B cell (primary cell): ENCODE results near the gene TRERF1. TPM values are rescaled to one million over a fixed set of nuclear protein-coding genes. Genes with fewer than 3 reads are reported as not detected.

Experiments
- ATAC-seq: fragments of 200-7000 bp; cut with Tn5 transposase; one replicate; pipeline ENCODE4 v1.10.0; 2021; ENCODE audit warnings: low read depth, mild to moderate bottlenecking, moderate number of reproducible peaks, moderate library complexity
- CTCF ChIA-PET: fragments of 350-600 bp; sonication (Branson Sonifier 250); formaldehyde crosslinking; loops from one replicate; lab custom pipeline; 2021; ENCODE audit warnings: antibody characterized with exemption, inconsistent platforms; lab: Charles Lee
- POLR2A ChIA-PET: fragments of 350-600 bp; sonication (Branson Sonifier 250); formaldehyde crosslinking; loops from one replicate; lab custom pipeline; 2021; ENCODE audit warnings: antibody characterized with exemption; lab: Charles Lee
- DNase-seq: peaks from one replicate; pipeline ENCODE4 v3.0.0; 2013
- H2AFZ ChIP-seq: 2 replicates; pipeline ENCODE4 v1.6.1; 2012; ENCODE audit warnings: mild to moderate bottlenecking, low read depth, low read length; ENCODE audit not compliant: insufficient read depth, poor library complexity, severe bottlenecking
- H3K27ac ChIP-seq, 2 donors: 1 replicate in 1 of 2; 2 replicates in 1 of 2; pipeline ENCODE4 v1.5.1; 2012 to 2013; ENCODE audit warnings: low read length in 2 of 2, mild to moderate bottlenecking in 2 of 2, moderate library complexity in 1 of 2
- H3K27me3 ChIP-seq, 4 experiments: fragments of 200-600 bp in 1 of 4; sonication (generic) in 1 of 4; replicated peaks in 1 of 4; 1 replicate in 2 of 4; 2 replicates in 2 of 4; pipeline versions ENCODE4 v1.6.1 to v1.7.0; 2013 to 2016; ENCODE audit warnings: low read length in 3 of 4, mild to moderate bottlenecking in 2 of 4, mixed read lengths in 1 of 4, moderate library complexity in 1 of 4; ENCODE audit not compliant: insufficient read depth in 4 of 4, control insufficient read depth in 3 of 4; ENCODE audit errors: control extremely low read depth in 1 of 4
- H3K36me3 ChIP-seq, 2 experiments: replicated peaks in 1 of 2; 1 replicate in 1 of 2; 2 replicates in 1 of 2; pipeline versions ENCODE4 v1.6.1 to v1.7.1; 2013; ENCODE audit warnings: low read length in 1 of 2; ENCODE audit not compliant: insufficient read depth in 2 of 2, control insufficient read depth in 1 of 2; ENCODE audit errors: control extremely low read depth in 1 of 2, extremely low read depth in 1 of 2
- H3K4me1 ChIP-seq, 2 donors: fragments of 200-600 bp in 1 of 2; sonication (generic) in 1 of 2; 1 replicate in 1 of 2; 2 replicates in 1 of 2; pipeline versions ENCODE4 v1.5.1 to v1.6.1; 2013 to 2017; ENCODE audit warnings: low read length in 2 of 2; ENCODE audit not compliant: control insufficient read depth in 2 of 2, insufficient read depth in 2 of 2
- H3K4me2 ChIP-seq: replicated peaks from 2 replicates; pipeline ENCODE3; 2012; ENCODE audit warnings: mild to moderate bottlenecking, low read depth, low read length; ENCODE audit not compliant: poor library complexity, severe bottlenecking
- H3K4me3 ChIP-seq, 5 experiments: fragments of 200-600 bp in 1 of 5; sonication (generic) in 1 of 5; 1 replicate in 3 of 5; 2 replicates in 2 of 5; pipeline versions ENCODE4 v1.5.1 to v1.7.0; 2011 to 2016; ENCODE audit warnings: low read length in 4 of 5, mild to moderate bottlenecking in 4 of 5, low read depth in 2 of 5, control low read depth in 1 of 5, moderate library complexity in 1 of 5; ENCODE audit not compliant: insufficient read depth in 1 of 5; ENCODE audit errors: control extremely low read depth in 1 of 5, extremely low read depth in 1 of 5
- H3K79me2 ChIP-seq: fragments of 200-600 bp; sonication (generic); one replicate; pipeline ENCODE4 v1.6.0; 2016; ENCODE audit warnings: low read length; ENCODE audit not compliant: control insufficient read depth, insufficient read depth
- H3K9ac ChIP-seq: fragments of 200-600 bp; sonication (generic); 2 replicates; pipeline ENCODE4 v1.6.1; 2017; ENCODE audit warnings: mild to moderate bottlenecking, low read length, moderate library complexity
- H3K9me3 ChIP-seq, 3 donors: one replicate each; pipeline versions ENCODE4 v1.6.1 to v1.7.1; 2013; ENCODE audit warnings: low read length in 2 of 3; ENCODE audit not compliant: control insufficient read depth in 2 of 3, insufficient read depth in 1 of 3; ENCODE audit errors: control extremely low read depth in 1 of 3
- H4K20me1 ChIP-seq: 2 replicates; pipeline ENCODE4 v1.6.0; 2012; ENCODE audit warnings: mild to moderate bottlenecking, low read length; ENCODE audit not compliant: insufficient read depth, control insufficient read depth, poor library complexity, severe bottlenecking
- H3K27ac Mint-ChIP-seq: one replicate; pipeline ENCODE4 v1.8.0; 2021; ENCODE audit warnings: mixed read lengths
- H3K27me3 Mint-ChIP-seq: one replicate; pipeline ENCODE4 v1.8.0; 2021; ENCODE audit warnings: mixed read lengths
- H3K4me1 Mint-ChIP-seq: one replicate; pipeline ENCODE4 v1.8.0; 2021; ENCODE audit warnings: mixed read lengths
- H3K4me3 Mint-ChIP-seq: one replicate; pipeline ENCODE4 v1.8.0; 2021; ENCODE audit warnings: mixed read lengths
- H3K9me3 Mint-ChIP-seq: one replicate; pipeline ENCODE4 v1.8.0; 2022; ENCODE audit warnings: mixed read lengths; ENCODE audit not compliant: insufficient read depth
- CTCF ChIP-seq: fragments of 200-600 bp; IDR thresholded peaks from one replicate; pipeline ENCODE4 v1.8.0; 2022; ENCODE audit warnings: antibody characterized with exemption, mild to moderate bottlenecking
- EZH2 ChIP-seq: IDR thresholded peaks from 2 replicates; pipeline ENCODE4 v1.6.1; 2012; ENCODE audit warnings: borderline replicate concordance, low read depth, mild to moderate bottlenecking, moderate library complexity, low read length; ENCODE audit not compliant: insufficient read depth, poor library complexity, severe bottlenecking
- WGBS: methylation state at CpG from one replicate; pipeline ENCODE4 v1.1.5; 2013; ENCODE audit warnings: missing lambda C conversion rate; ENCODE audit not compliant: insufficient coverage; 5-methylcytosine and 5-hydroxymethylcytosine counted together
- intact Hi-C: fragments of 100-400 bp; cut with micrococcal nuclease; formaldehyde crosslinking; loops from one replicate; pipeline ENCODE4 v1.10.0; 2022
- polyA plus RNA-seq: library from polyadenylated mRNA; depleted of rRNA; stranded (reverse); fragments of >200 nt; gene quantifications from 2 replicates; pipeline ENCODE4 v1.2.3, GENCODE V29; 2012
- total RNA-seq, 2 donors: library from RNA; stranded (reverse); fragments of 120-200 nt in 1 of 2; gene quantifications; 1 replicate in 1 of 2; 2 replicates in 1 of 2; pipeline versions ENCODE4 v1.2.3 to v1.2.4, GENCODE V29; 2013 to 2022

TRERF1 gene
- total and polyA plus RNA-seq, 2 donors (not counting 1 experiment from before 2014, with no cell fraction given), result 3.5 to 6.7 TPM

GRCh38 chr6:42199106-42199981 is 252.4 kb downstream of the TRERF1 start:
- 100% methylated on average over 4 of the region's 5 CpGs for WGBS

More at GRCh38 chr6:42199106-42199981, 252.4 kb downstream of the TRERF1 start:
- TF ChIP-seq EZH2 (no peak), CTCF (no peak)
- Histone ChIP-seq H3K27ac (no peak overlapping the region), H2AFZ (no peak overlapping the region), H3K79me2 (no peaks in the 10 kb centered on the region), H4K20me1 (no peaks in the 10 kb centered on the region), H3K27me3 (no peaks in the 10 kb centered on the region), H3K4me1 (no peaks in the 10 kb centered on the region), H3K4me2 (no peak overlapping the region), H3K4me3 (no peak overlapping the region), H3K9me3 (no peaks in the 10 kb centered on the region), H3K36me3 (peaks cover 0 to 15% of the 10 kb centered on the region in 2 experiments), H3K9ac (no peak overlapping the region)
- no peak for ATAC-seq
- no peak for DNase-seq
- CTCF ChIA-PET, result interaction anchor here (0.7 kb wide), 1 partner anchor 374 kb away, joined by 3 read pairs; no protein-coding TSS in a partner anchor
- POLR2A ChIA-PET, result no interaction called here
- Mint-ChIP-seq H3K27ac (no peak overlapping the region), H3K9me3 (no peaks in the 10 kb centered on the region), H3K4me1 (peaks cover 4% of the 10 kb centered on the region), H3K4me3 (no peak overlapping the region), H3K27me3 (no peaks in the 10 kb centered on the region)
- intact Hi-C loops, result no loop called here
